Activated CD4-positive, alpha-beta T cell treated with anti-CD3 and anti-CD28 coated beads for 1 hour (primary cell): ENCODE measurements around the gene TACR3.
"Not testable (repeated sequence)": the region's sequence is repeated elsewhere in the genome, so short reads cannot be mapped to it uniquely, and the experiment has no call there.

Experiments
- DNase-seq: peaks from one replicate; pipeline ENCODE4 v3.0.0-alpha.2; 2020

Gene TACR3, protein sequence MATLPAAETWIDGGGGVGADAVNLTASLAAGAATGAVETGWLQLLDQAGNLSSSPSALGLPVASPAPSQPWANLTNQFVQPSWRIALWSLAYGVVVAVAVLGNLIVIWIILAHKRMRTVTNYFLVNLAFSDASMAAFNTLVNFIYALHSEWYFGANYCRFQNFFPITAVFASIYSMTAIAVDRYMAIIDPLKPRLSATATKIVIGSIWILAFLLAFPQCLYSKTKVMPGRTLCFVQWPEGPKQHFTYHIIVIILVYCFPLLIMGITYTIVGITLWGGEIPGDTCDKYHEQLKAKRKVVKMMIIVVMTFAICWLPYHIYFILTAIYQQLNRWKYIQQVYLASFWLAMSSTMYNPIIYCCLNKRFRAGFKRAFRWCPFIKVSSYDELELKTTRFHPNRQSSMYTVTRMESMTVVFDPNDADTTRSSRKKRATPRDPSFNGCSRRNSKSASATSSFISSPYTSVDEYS

GRCh38 chr4:103719830-103720207 lies at the start of gene TACR3:
TACR3 (minus strand) TSS chr4:103719985; CDS start chr4:103719675, 310 bp downstream.
- DNase-seq: no peak

DNA sequence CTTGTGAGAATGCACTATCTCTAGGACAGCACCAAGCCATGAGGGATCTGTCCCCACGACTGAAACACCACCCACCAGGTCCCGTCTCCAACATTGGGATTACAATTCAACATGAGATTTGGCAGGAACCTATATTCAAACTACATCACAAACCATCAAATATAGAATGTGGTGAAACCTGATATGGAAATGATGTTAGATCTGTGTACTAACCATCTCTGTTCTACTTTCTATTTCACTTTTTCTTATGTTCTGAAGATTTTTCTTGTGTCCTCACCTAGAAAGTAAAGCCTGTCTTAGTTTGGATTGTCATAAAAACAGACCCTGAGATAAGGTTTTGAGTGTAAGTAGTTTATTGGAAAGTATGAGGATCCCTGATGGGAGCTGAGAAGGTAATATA lies 37.8 kb upstream of the TACR3 start:
- DNase-seq: no peak

GRCh38 chr4:103756741-103757140 lies 37.0 kb upstream of the TACR3 start:
- DNase-seq: no peak

- no peak for DNase-seq
Observed at GRCh38 chr4:103754844-103755243, 35.1 kb upstream of the TACR3 start.

DNA sequence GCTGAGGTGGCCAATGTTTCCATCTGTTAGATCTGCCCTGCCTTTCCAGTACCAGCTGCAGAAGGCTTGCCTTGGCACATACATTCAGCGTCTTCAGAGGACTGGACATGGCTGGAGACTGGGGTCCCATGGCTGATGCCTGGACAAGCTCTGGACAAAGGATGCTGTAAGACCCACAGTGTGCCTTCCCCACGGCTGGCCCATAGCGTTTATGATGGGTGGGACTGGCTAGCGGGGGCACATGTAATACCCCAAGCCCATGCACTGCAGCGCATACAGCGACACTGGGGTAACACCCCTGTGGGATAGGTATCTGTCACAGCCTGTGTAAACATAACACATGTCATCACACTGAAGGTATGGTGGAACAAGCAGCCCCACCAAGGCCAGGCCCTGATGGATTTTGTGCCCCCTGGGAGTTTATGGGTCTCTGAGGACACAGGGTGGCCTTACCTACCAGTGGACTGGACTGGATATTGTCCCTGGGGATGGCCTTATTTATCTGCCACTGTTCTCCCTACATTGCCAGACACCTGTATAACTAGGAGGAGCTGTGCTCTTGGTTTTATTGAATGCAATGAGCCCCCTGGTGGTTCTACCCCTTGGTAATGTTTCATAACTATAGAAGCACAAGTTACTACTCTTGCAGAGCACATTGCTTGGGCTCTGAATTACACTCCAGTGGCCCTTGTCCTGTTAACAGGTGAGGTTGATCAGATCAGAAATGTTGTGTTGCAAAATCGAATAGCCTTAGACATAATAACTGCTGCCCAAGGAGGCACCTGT lies 34.3 kb upstream of the TACR3 start:
- no peak for DNase-seq

DNA sequence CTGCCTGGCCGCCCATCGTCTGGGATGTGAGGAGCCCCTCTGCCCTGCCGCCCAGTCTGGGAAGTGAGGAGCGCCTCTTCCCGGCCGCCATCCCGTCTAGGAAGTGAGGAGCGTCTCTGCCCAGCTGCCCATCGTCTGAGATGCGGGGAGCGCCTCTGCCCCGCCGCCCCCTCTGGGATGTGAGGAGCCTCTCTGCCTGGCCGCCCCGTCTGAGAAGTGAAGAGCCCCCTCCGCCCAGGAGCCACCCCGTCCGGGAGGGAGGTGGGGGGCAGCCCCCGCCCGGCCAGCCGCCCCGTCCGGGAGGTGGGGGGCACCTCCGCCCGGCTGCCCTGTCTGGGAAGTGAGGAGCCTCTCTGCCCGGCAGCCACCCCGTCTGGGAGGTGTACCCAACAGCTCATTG lies 3.4 kb upstream of the TACR3 start:
- DNase-seq: not testable (repeated sequence)

- DNase-seq: no peak
Observed at GRCh38 chr4:103721251-103721650, 1.5 kb upstream of the TACR3 start.

DNA sequence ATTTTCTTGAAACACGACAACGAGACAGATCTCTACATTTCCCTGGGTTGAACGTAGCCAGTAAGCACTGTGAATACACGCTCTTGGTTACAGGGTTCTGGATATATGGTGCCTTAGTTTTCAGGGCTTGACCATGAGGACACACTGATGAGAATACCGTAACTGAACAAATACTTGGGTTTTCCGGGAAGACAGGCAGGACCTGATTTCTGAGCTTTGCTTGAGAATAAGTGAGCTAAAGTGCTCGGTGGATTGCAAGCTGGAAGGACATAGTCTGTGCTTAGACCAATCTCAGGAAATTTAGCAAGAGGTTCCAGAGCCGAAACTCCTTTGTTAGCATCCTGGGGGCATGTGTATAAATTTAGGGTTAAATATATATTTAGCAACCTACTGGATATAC lies 876 bp upstream of the TACR3 start:
- DNase-seq: no peak

GRCh38 chr4:103719105-103719829 lies 518 bp downstream of the TACR3 start:
- DNase-seq: no peak

GRCh38 chr4:103692615-103693014 lies 27.2 kb downstream of the TACR3 start:
- no peak for DNase-seq

GRCh38 chr4:103673983-103674382 lies 45.8 kb downstream of the TACR3 start:
- no peak for DNase-seq

DNA sequence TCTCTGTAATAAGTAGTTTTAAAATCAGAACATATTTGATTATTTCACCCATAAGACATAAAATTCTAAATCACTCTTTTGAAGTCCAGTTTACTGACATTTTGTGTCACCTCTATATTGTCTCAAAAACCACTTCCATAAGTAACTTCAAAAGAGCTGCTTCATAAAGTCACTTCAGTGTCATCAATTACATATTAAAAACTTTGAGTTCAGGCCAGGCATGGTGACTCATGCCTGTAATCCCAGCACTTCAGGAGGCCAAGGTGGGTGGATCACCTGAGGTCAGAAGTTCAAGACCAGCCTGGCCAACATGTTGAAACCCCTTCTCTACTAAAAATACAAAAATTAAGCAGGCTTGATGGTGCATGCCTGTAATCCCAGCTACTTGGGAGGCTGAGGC lies 53.0 kb downstream of the TACR3 start:
- not testable (repeated sequence) for DNase-seq

GRCh38 chr4:103664436-103665075 lies 55.2 kb downstream of the TACR3 start:
- DNase-seq: no peak

- no peak for DNase-seq
Observed at GRCh38 chr4:103648541-103648940, 71.2 kb downstream of the TACR3 start.

GRCh38 chr4:103645991-103646390 lies 73.8 kb downstream of the TACR3 start:
- DNase-seq: no peak

DNA sequence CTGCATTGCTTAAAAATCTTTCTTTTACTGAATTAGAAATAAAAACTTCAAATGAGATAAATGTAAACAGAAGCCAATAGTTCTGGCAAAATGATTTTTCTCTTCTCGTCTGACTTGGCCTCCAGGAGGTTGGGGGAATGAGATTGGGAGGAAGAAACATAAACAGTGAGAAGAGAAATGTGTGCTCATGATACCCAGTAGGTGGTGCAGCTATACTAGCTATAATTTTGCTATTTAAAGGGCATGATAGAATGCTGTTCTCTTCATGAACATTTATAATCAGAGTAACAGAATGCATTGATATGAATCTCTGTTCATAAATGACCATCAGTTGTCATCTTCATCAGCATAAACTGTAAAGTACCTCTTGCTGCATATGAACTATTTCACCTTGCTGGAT lies 85.5 kb downstream of the TACR3 start:
- DNase-seq: no peak

- DNase-seq: no peak
Observed at GRCh38 chr4:103626296-103626695, 93.5 kb downstream of the TACR3 start.

DNA sequence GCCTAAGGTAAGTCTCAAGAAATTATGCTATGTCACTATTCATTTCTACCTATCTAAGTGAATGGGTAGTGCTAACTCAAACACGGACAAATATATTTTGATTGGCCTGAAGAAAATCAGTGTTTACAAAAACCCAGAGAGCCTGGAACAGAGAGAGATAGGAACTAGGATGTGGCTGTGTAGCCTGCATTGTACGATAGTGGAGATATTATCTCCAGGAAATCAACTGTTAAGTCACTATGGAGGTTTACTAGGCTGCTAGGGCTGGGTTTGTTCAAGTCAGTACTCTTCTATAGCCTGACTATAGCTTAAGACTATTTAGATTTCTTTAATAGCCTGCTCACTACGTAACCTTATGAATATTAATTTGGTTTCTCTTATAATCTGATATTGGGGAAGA lies 127.9 kb downstream of the TACR3 start:
- DNase-seq: no peak

DNA sequence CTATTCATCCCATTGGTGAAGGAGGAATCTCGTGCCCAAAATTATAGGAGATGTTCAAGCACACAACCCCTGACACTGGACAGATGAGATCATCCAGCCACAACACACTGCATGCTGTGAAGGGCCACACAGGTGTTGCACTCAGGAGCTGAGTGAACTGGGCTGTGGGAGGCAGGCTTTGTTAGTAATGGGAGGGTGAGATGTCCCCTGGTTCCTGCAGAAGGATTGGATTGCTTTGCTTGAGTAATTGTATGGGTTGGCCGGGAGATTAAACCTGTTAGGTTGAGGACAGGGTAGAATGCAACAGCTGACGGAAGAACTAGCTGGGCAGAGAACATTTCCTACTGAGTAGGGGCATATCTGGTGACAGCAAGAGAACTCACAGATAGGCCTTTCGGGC lies 152.2 kb downstream of the TACR3 start:
- DNase-seq: no peak

- not testable (repeated sequence) for DNase-seq
Observed at GRCh38 chr4:103559178-103559577, 160.6 kb downstream of the TACR3 start.
